Measurements from ENCODE around the gene NBEA.
"Not testable (repeated sequence)": the region's sequence is repeated elsewhere in the genome, so short reads cannot be mapped to it uniquely, and the experiment has no call there.

The NBEA gene

DNA sequence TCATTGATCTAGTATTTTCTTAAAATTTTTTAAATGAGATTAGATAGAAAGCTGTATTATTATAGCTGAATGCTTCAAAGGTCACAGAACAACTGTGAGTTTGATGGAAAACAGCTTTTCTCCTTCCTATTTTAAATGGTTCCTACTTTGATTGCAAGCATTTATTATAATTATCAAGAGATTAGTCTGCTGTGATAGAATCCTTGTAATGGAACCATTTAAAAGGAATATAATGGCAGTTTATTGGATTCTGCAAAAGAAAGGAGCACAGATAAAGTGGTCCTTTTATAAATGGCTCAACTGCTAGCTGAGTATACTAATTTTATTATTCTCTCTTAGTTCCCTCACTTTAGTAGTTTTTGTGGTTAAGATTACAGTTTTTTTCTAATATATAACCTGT, 447.5 kb downstream of the NBEA start:
- no peak for DNase-seq

GRCh38 chr13:35392768-35393167, 450.7 kb downstream of the NBEA start:
- DNase-seq: no peak

DNA sequence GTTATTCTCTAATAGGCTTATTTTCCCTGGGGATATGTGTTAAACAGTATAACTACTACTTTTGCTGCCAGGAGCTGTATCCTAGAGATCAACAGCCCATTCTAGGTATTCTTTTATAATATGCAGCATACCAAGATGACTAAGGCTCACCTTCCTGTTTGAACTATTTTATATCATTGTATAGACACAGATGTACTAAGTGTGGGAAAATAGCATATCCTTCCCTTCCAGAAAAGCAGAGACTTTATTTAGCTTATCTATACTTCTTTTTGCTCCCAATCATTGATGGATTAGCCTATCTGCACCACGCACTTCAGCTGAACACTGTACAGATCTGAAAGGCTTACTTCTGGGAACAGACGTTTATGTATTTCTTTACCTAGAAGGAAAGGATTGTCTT, 451.8 kb downstream of the NBEA start:
- no peak for DNase-seq

GRCh38 chr13:35408285-35408684, 466.2 kb downstream of the NBEA start:
- not testable (repeated sequence) for DNase-seq

DNA sequence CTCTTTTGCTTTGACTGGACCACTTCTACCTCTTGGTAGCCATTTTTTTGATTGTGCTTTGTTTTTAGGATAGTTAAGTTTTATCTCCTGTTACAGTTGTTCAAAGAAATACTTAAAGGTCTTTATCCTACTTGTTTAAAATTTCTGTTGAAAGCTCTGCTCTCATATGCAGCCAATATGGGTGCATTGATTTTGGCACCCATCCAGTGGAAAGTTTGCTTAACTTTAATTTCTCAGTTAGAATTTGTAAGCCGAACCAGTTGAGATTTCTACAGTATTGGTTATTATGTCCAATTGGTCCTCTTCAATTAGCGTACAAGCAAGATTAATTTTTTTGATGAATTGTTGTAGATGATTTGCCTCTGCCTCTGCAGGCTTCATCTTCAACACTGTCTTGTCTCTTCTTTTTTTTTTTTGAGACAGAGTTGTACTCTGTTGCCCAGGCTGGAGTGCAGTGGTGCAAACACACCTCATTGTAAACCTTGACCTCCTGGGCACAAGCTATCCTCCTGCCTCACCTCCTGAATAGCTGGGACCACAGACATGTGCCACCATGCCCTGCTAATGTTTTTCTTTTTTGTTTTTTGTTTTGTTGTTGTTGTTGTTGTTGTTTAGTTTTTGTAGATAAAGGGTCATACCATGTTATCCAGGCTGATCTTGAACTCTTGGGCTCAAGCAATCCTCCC, 469.1 kb downstream of the NBEA start:
- DNase-seq: no peak

GRCh38 chr13:35448465-35448864, 506.4 kb downstream of the NBEA start:
- no peak for DNase-seq

- no peak for DNase-seq
Measured at GRCh38 chr13:35449821-35450220, 507.8 kb downstream of the NBEA start.

DNA sequence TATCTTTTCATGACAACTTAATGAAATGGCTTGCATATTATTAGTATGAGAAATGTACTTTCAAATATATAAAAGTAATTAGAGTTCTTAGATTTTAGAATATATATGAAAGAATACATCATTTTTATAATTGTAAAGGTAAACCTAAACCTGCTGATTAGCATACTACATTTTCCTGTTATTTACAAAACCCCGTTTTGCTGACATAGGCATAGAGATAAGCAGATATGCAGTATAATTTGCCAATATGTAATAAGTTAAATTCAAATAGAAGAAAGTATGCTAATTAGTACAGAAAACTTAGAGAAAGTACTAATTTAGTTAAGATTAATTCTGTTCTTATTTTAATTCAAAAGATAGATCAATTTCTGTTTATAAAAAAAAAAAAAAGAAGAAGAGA, 513.0 kb downstream of the NBEA start:
- DNase-seq: no peak

GRCh38 chr13:35457258-35457657, 515.2 kb downstream of the NBEA start:
- DNase-seq: no peak

DNA sequence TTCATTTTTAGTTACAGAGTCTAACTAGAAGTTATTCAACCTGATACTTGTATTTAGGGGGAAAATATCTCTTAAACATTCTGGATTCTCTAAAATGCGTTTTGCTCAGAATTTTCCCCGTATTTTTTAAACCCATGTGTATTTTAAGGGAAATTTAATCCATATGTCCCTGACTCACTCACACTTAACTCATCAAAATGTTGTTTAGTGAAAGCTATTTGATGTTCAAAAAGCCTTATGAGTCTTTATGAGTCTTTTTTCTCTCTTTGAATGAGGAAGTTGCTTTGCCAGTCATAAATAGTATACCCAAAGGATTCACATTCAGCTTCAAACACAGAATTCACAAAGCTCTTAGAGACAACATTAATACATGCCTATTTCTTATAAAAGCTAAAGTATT, 518.0 kb downstream of the NBEA start:
- DNase-seq: peak; percentile 64

GRCh38 chr13:35465371-35465770, 523.3 kb downstream of the NBEA start:
- no peak for DNase-seq

DNA sequence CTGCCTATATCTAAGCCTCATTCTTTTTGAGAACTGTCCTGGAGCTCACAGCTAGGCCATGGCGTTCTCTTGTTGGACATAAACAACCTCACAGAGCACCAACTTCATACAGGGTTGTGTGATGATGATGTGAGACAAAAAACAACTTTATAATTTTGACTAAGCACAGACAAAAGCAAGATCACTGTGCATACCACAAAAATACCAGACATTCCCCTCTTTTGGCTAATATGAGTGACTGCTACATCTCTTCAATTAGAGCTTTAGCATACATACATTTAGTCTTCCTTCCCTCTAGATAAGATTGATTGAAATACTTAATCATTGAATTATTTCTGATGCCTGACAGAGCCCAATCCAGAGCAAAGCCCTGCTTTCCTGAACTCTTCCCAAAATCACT, 526.1 kb downstream of the NBEA start:
- DNase-seq: peak; percentile 81

- DNase-seq: no peak
Measured at GRCh38 chr13:35469806-35470525, 527.9 kb downstream of the NBEA start.

GRCh38 chr13:35470671-35471661, 528.9 kb downstream of the NBEA start:
- peak; percentile 73 for DNase-seq

DNA sequence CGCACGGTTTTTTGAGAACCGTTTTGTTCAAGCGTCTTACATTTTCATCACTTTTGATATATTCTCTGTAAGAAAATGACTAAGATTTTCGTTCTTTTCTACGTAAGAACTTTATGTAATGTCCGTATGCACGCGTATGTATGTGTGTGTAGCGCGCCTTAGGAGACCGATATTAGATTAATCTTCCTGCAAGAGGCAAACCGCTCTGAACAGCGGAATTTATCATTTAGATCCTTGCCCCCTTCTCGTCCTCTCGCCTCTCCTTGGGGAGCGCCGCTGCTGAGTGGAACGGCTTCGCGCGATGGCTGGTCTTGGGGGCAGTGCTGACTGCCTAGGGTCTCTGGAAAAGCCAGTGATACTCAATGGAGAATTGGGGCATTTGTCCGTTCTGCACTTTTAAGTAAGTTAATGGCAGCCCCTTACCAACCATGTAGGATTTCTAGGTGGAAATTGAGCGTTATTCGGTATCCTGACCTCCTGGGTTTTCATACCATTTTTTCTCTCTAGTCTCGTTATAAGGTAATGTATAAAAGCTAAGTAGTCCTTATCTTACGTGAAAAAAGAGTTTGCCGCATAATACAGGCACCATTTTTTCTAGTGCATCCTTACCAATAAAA, 529.7 kb downstream of the NBEA start:
- peak; percentile 62 for DNase-seq

- peak; percentile 28 for DNase-seq
Measured at GRCh38 chr13:35472323-35472881, 530.3 kb downstream of the NBEA start.

GRCh38 chr13:35473206-35473775, 531.2 kb downstream of the NBEA start:
- no peak for DNase-seq

- DNase-seq: no peak
Measured at GRCh38 chr13:35473802-35474201, 531.7 kb downstream of the NBEA start.

GRCh38 chr13:35474496-35475211, 532.6 kb downstream of the NBEA start:
- no peak for DNase-seq

DNA sequence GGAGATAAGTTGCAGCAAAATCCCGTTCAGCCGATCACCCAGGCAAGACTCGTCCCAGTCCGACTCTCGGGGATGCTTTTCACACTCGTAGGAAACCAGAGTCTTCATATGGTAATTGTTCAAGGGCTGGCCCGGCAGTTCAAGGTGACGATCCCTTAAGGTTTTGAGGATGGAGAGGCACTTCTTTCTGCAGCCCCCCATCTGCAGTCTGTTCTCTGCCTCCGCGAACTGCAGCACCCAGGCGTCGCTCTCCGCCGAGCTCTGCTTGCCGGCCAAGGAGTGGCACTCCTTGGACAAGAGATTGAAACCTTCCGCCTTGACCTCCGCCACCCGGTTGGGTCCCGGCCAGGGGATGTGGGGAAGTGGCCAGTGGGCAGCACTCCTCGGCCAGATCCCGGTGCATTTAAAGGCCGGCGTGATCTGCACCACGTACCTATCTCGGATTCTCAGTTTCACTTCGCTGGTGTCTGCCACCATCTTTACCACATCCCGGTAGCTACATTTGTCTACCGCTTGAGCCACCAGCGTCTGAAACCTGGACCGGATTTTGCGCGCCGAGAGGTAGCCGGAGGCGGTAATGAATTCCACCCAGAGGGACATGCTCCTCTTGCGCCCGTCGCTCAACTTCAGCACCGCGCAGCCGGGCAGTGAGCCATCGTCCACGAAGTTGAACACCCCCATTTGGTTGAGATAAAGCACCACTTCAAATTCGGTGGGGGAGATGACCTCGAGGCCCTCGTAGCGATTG, 533.3 kb downstream of the NBEA start:
- DNase-seq: peak; percentile 60
